ENCODE results near the gene NR5A1. TPM values are rescaled to one million over a fixed set of nuclear protein-coding genes. Genes with fewer than 3 reads are reported as not detected.

Gene NR5A1
- total and polyA plus RNA-seq, 2 of the 13 experiments (the other 11 are each of a cell fraction or from before 2014, with no cell fraction given) = 28.9 to 44.7 TPM

GRCh38 chr9:124442826-124443225, 64.4 kb downstream of the NR5A1 start:
- in situ Hi-C loops (cut with HindIII; ENCODE audit: extremely low pct_ligation_motif_present, low pct_unique_long_range_greater_than_20kb) (no loop called here), intact Hi-C loops (cut with micrococcal nuclease; ENCODE audit: unreplicated experiment) (no loop called here)
- no TSS peak for BruUV-seq (replicated peaks)
- Histone ChIP-seq H3K9me3 (ENCODE audit: low read length) (no peaks in the 10 kb centered on the region), H2AFZ (ENCODE audit: low read length) (no peak overlapping the region), H3K27ac (ENCODE audit: extremely low read length, insufficient read depth, low read length) (no peak overlapping the region), H3K79me2 (ENCODE audit: insufficient read depth, low read length) (no peaks in the 10 kb centered on the region), H3K36me3 (replicated peaks in 1 of 2; ENCODE audit: control insufficient read depth in 1 of 2, insufficient read depth in 2 of 2, low read length in 2 of 2) (no peaks in the 10 kb centered on the region), H3K4me1 (ENCODE audit: insufficient read depth, low read length) (no peaks in the 10 kb centered on the region), H4K20me1 (ENCODE audit: insufficient read depth, low read length) (no peaks in the 10 kb centered on the region), H3K4me3 (replicated peaks in 1 of 3; ENCODE audit: insufficient read depth in 1 of 3, low read depth in 2 of 3, low read length in 3 of 3) (no peak overlapping the region), H3K27me3 (ENCODE audit: control insufficient read depth in 1 of 2, insufficient read depth in 2 of 2, low read length in 2 of 2) (peaks cover 0 to 5% of the 10 kb centered on the region in 2 experiments; a peak in 2 of 5 replicates), H3K9ac (ENCODE audit: insufficient read depth, low read depth, low read length) (no peak overlapping the region), H3K4me2 (ENCODE audit: low read depth, low read length) (no peak overlapping the region)
- ATAC-seq (no peak), DNase-seq (ENCODE audit: low spot score) (no peak), FAIRE-seq (no peak)
- WGBS (ENCODE audit: low lambda C conversion rate) = 67% methylated on average over 3 of the region's 3 CpGs
- CTCF ChIA-PET (ENCODE audit: low intra/inter-chr PET ratio, low total read pairs) = no interaction called here
- POLR2A ChIA-PET = no interaction called here
- TF ChIP-seq ZBTB3 (CRISPR knock-in tag; IDR thresholded peaks at IDR 0.05; ENCODE audit: borderline replicate concordance, low read depth) (no peak), ZFP36L2 (CRISPR knock-in tag; IDR thresholded peaks at IDR 0.05) (no peak), ZNF652 (CRISPR knock-in tag; IDR thresholded peaks at IDR 0.05; ENCODE audit: borderline replicate concordance, low read depth) (no peak), SPEN (CRISPR knock-in tag; IDR thresholded peaks at IDR 0.05; ENCODE audit: low read depth) (no peak), ZNF784 (CRISPR knock-in tag; IDR thresholded peaks at IDR 0.05; ENCODE audit: borderline replicate concordance) (no peak), EED (CRISPR knock-in tag; IDR thresholded peaks at IDR 0.05) (no peak), AKAP8 (CRISPR knock-in tag; IDR thresholded peaks at IDR 0.05) (no peak), SALL2 (CRISPR knock-in tag; IDR thresholded peaks at IDR 0.05) (no peak), CTCF (CRISPR knock-in tag; IDR thresholded peaks at IDR 0.05) (no peak), ZNF496 (CRISPR knock-in tag; IDR thresholded peaks at IDR 0.05; ENCODE audit: insufficient replicate concordance) (no peak)
